ENCODE data around the gene CEP104.

DNA sequence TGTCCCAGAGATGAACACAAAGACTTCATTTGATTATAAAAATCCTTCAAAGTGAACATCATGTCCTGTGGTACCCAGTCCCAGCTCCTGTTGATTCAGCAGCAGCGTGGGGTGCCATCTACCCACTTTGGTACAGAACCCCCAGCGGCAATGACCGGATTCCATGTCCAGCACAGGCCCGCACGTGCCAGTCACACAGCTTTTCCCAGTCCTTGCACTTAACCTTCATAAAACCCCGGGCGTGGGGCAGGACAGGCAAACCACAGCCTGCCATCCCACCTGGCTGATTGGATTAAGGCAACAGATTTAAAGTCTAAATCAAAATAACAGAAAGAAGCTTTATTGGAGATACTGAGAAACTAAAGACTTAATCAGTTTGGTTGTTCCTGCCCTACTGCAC, 15.5 kb downstream of the CEP104 start:
- TF ChIP-seq, protein P1, sequence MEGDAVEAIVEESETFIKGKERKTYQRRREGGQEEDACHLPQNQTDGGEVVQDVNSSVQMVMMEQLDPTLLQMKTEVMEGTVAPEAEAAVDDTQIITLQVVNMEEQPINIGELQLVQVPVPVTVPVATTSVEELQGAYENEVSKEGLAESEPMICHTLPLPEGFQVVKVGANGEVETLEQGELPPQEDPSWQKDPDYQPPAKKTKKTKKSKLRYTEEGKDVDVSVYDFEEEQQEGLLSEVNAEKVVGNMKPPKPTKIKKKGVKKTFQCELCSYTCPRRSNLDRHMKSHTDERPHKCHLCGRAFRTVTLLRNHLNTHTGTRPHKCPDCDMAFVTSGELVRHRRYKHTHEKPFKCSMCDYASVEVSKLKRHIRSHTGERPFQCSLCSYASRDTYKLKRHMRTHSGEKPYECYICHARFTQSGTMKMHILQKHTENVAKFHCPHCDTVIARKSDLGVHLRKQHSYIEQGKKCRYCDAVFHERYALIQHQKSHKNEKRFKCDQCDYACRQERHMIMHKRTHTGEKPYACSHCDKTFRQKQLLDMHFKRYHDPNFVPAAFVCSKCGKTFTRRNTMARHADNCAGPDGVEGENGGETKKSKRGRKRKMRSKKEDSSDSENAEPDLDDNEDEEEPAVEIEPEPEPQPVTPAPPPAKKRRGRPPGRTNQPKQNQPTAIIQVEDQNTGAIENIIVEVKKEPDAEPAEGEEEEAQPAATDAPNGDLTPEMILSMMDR (conservative IDR thresholded peaks at IDR 0.05 in 1 of 2, IDR thresholded peaks at IDR 0.05 in 1 of 2; ENCODE audit: low read depth in 1 of 2, low read length in 2 of 2) = no peak
- no peak for TF ChIP-seq EZH2 (IDR thresholded peaks at IDR 0.05; ENCODE audit: low read length, missing control alignments)

Measured in fibroblast of lung (primary cell).